ENCODE results near the gene YRDC. TPM values are rescaled to one million over a fixed set of nuclear protein-coding genes. Genes with fewer than 3 reads are reported as not detected.

Gene YRDC
- total and polyA plus RNA-seq, 4 donors, result 8.5 to 12.2 (median 10.7) TPM

DNA sequence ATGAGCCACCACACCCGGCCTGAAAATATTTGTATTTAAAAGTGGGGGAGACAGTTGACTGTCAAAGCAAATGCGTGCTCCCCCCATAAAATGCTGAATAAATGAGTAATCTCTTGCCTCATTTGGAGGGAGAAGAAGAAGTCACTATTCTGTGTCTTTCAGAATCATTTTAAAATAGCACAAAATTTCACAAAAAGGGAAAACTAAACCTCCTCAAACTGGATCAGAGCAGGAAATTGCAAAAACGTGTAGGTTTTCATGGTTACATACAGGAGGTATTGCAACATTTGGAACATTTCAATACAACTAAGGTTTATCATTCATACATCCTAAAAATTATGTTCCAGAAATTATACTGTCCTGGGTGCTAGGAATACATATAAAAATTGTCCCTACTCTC, 37.8 kb upstream of the YRDC start:
- H3K4me3 ChIP-seq (ENCODE audit: low read length in 2 of 2), result no peak overlapping the region
- intact Hi-C loops (cut with DNase I), result no loop called here
- H3K4me1 ChIP-seq (ENCODE audit: control insufficient read depth in 1 of 2, insufficient read depth in 2 of 2, low read length in 2 of 2), result peaks cover 0 to 2% of the 10 kb centered on the region in 2 donors
- no peaks in the 10 kb centered on the region for H3K36me3 ChIP-seq (ENCODE audit: control insufficient read depth in 1 of 2, insufficient read depth in 2 of 2, low read length in 1 of 2)
- H3K27me3 ChIP-seq (ENCODE audit: control insufficient read depth in 1 of 2, insufficient read depth in 2 of 2, low read length in 1 of 2), result no peaks in the 10 kb centered on the region
- WGBS, 2 donors, result 75 to 80% methylated on average over 3 of the region's 3 CpGs
- no peak overlapping the region for H3K27ac ChIP-seq (ENCODE audit: low read depth in 1 of 2, low read length in 2 of 2)
- no peak for ATAC-seq (ENCODE audit: low FRiP score)
- no peak for DNase-seq
- no peaks in the 10 kb centered on the region for H3K9me3 ChIP-seq (ENCODE audit: control insufficient read depth, low read length)

DNA sequence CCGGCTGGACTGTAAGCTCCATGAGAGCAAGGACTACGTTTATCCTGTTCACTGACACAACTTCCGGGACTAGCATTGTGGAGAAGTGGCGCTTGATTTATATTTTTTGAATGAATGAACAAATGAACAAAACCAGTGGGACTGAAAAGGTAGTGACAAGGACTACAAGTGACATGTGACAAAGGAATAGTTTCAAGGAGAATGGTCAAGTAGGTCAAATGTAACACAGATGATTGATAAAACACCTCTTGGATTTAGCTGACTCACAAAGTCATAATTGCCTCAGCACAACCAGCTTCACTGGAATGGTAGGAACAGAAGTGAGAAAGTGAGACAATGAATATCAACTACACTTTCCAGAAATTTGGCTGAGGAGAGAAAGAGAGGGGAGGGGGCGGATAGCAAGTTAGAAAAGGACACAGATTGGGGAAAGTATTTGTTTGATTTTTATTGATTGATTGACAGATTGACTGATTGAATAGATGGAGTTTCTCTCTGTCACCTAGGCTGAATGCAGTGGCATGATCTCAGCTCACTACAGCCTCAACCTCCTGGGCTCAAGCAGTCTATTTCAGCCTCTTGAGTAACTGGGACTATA, 37.1 kb upstream of the YRDC start:
- H3K4me3 ChIP-seq (ENCODE audit: low read length in 2 of 2), result no peak overlapping the region
- H3K36me3 ChIP-seq (ENCODE audit: control insufficient read depth in 1 of 2, insufficient read depth in 2 of 2, low read length in 1 of 2), result no peaks in the 10 kb centered on the region
- peaks cover 0 to under 1% of the 10 kb centered on the region in 2 donors for H3K4me1 ChIP-seq (ENCODE audit: control insufficient read depth in 1 of 2, insufficient read depth in 2 of 2, low read length in 2 of 2)
- WGBS, 2 donors, result 91 to 92% methylated on average over 5 of the region's 5 CpGs
- intact Hi-C loops (cut with DNase I), result no loop called here
- no peaks in the 10 kb centered on the region for H3K9me3 ChIP-seq (ENCODE audit: control insufficient read depth, low read length)
- no peaks in the 10 kb centered on the region for H3K27me3 ChIP-seq (ENCODE audit: control insufficient read depth in 1 of 2, insufficient read depth in 2 of 2, low read length in 1 of 2)
- ATAC-seq (ENCODE audit: low FRiP score) (no peak), DNase-seq (no peak)
- no peak overlapping the region for H3K27ac ChIP-seq (ENCODE audit: low read depth in 1 of 2, low read length in 2 of 2)

DNA sequence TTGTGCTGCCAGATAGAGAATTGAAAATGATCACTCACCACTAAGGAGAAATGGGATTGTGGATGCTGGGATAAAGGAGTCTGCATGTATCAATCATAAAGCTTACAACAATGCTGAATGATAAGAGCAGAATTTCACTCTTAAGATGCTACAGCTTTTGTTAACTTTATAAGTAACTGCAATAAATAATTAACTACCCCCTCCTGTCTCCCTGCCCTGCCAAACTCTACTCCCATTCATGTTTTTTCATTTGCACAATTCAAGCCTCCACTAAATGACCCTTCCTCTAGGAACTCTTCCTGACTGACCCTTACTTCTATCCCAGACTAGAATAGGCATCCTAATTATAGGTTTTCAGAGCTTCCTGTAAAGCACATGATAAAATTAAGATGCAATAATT, 36.5 kb upstream of the YRDC start:
- H3K4me1 ChIP-seq (ENCODE audit: control insufficient read depth in 1 of 2, insufficient read depth in 2 of 2, low read length in 2 of 2), result no peaks in the 10 kb centered on the region
- no peak overlapping the region for H3K27ac ChIP-seq (ENCODE audit: low read depth in 1 of 2, low read length in 2 of 2)
- no peaks in the 10 kb centered on the region for H3K27me3 ChIP-seq (ENCODE audit: control insufficient read depth in 1 of 2, insufficient read depth in 2 of 2, low read length in 1 of 2)
- ATAC-seq (ENCODE audit: low FRiP score) (no peak), DNase-seq (no peak)
- peaks cover 0 to 2% of the 10 kb centered on the region in 2 donors for H3K36me3 ChIP-seq (ENCODE audit: control insufficient read depth in 1 of 2, insufficient read depth in 2 of 2, low read length in 1 of 2)
- H3K9me3 ChIP-seq (ENCODE audit: control insufficient read depth, low read length), result no peaks in the 10 kb centered on the region
- H3K4me3 ChIP-seq (ENCODE audit: low read length in 2 of 2), result no peak overlapping the region
- intact Hi-C loops (cut with DNase I), result no loop called here

DNA sequence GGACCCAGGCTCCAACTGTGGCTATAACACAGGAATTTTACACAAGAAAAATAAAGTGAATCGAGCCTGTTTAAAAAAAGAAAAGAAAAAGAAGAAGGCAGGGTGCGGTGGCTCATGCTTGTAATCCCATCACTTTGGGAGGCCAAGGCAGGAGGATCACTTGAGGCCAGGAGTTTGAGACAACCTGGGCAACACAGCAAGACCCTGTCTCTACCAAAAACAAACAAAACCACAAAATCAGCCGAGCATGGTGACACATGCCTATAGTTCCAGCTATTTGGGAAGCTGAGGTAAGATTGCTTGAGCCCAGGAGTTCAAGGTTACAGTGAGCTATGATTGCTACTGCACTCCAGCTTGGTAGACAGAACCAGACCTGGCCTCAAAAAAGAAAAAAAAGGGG, 33.6 kb upstream of the YRDC start:
- no peaks in the 10 kb centered on the region for H3K4me1 ChIP-seq (ENCODE audit: control insufficient read depth in 1 of 2, insufficient read depth in 2 of 2, low read length in 2 of 2)
- DNase-seq (no peak), ATAC-seq (ENCODE audit: low FRiP score) (no peak)
- H3K36me3 ChIP-seq (ENCODE audit: control insufficient read depth in 1 of 2, insufficient read depth in 2 of 2, low read length in 1 of 2), result peaks cover 0 to 6% of the 10 kb centered on the region in 2 donors
- H3K27ac ChIP-seq (ENCODE audit: low read depth in 1 of 2, low read length in 2 of 2), result no peak overlapping the region
- 83 to 90% methylated on average over 3 of the region's 3 CpGs for WGBS, 2 donors
- H3K9me3 ChIP-seq (ENCODE audit: control insufficient read depth, low read length), result no peaks in the 10 kb centered on the region
- intact Hi-C loops (cut with DNase I), result no loop called here
- no peak overlapping the region for H3K4me3 ChIP-seq (ENCODE audit: low read length in 2 of 2)
- H3K27me3 ChIP-seq (ENCODE audit: control insufficient read depth in 1 of 2, insufficient read depth in 2 of 2, low read length in 1 of 2), result no peaks in the 10 kb centered on the region

DNA sequence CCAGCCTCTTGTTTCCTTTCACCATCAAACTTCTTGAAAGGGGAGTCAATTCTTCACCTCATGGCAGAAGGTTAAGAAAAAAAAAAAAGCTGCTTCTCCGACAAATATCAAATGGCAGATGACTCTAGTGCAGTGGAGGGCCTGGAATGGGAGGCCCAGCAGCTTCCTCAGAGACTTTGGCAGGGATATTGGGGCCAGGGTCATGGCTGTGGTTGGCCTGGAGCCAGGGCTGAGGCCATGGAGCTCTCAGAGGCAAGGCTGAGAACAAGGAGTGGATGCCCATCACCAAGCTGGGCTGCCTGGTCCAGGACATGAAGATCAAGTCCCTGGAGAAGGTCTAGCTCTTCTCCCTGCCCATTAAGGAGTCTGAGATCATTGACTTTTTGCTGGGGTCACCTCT, 32.7 kb upstream of the YRDC start:
- Histone ChIP-seq H3K36me3 (ENCODE audit: control insufficient read depth in 1 of 2, insufficient read depth in 2 of 2, low read length in 1 of 2) (peaks cover 0 to 6% of the 10 kb centered on the region in 2 donors), H3K4me1 (ENCODE audit: control insufficient read depth in 1 of 2, insufficient read depth in 2 of 2, low read length in 2 of 2) (no peaks in the 10 kb centered on the region), H3K4me3 (ENCODE audit: low read length in 2 of 2) (no peak overlapping the region), H3K9me3 (ENCODE audit: control insufficient read depth, low read length) (no peaks in the 10 kb centered on the region), H3K27me3 (ENCODE audit: control insufficient read depth in 1 of 2, insufficient read depth in 2 of 2, low read length in 1 of 2) (no peaks in the 10 kb centered on the region), H3K27ac (ENCODE audit: low read depth in 1 of 2, low read length in 2 of 2) (no peak overlapping the region)
- DNase-seq (no peak), ATAC-seq (ENCODE audit: low FRiP score) (no peak)
- 79 to 87% methylated on average over 1 of the region's 1 CpG for WGBS, 2 donors
- intact Hi-C loops (cut with DNase I), result no loop called here

DNA sequence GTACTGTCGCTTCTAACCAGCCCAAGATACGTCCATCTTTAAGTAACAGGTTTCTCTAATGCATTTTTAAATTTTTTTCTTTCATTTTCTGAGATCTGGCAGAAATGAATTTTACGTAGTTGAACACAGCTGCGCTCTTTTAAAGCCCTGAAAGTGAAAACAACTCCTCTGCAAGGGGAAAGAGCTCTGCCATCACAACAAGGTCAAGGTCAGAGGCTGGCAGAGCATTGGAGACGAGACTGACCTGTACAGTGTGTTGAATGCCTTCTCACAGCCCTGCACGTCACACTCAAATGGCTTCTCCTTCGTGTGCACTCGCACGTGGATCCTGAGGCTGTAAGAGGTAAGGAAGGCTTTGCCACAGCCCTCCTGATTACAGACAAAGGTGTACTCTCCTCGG, 31.7 kb upstream of the YRDC start:
- 91 to 92% methylated on average over 10 of the region's 10 CpGs for WGBS, 2 donors
- Histone ChIP-seq H3K27ac (ENCODE audit: low read depth in 1 of 2, low read length in 2 of 2) (no peak overlapping the region), H3K36me3 (ENCODE audit: control insufficient read depth in 1 of 2, insufficient read depth in 2 of 2, low read length in 1 of 2) (peaks cover 4 to 8% of the 10 kb centered on the region in 2 donors), H3K4me3 (ENCODE audit: low read length in 2 of 2) (no peak overlapping the region), H3K4me1 (ENCODE audit: control insufficient read depth in 1 of 2, insufficient read depth in 2 of 2, low read length in 2 of 2) (no peaks in the 10 kb centered on the region), H3K9me3 (ENCODE audit: control insufficient read depth, low read length) (no peaks in the 10 kb centered on the region), H3K27me3 (ENCODE audit: control insufficient read depth in 1 of 2, insufficient read depth in 2 of 2, low read length in 1 of 2) (no peaks in the 10 kb centered on the region)
- ATAC-seq (ENCODE audit: low FRiP score) (no peak), DNase-seq (no peak)
- intact Hi-C loops (cut with DNase I), result no loop called here

DNA sequence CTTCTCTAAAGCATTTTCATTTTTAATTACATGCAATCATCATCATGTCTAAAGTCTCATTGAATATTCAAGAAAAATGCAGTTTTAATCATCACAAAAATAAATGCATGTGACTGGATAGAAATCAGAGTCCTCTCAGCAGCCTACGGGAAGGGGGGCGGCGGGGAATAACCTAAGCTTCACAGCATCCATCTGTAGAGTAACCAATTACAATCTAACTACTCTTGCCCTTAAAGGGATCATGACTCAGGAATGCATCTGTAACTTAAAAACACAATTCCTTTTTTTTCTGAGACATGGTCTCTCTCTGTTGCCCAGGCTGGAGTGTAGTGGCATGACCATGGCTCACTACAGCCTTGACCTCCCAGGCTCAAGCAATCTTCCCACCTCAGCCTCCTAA, 28.8 kb upstream of the YRDC start:
- 65 to 85% methylated on average over 3 of the region's 3 CpGs for WGBS, 2 donors
- H3K9me3 ChIP-seq (ENCODE audit: control insufficient read depth, low read length), result no peaks in the 10 kb centered on the region
- H3K36me3 ChIP-seq (ENCODE audit: control insufficient read depth in 1 of 2, insufficient read depth in 2 of 2, low read length in 1 of 2), result peaks cover 12 to 13% of the 10 kb centered on the region in 2 donors
- no peaks in the 10 kb centered on the region for H3K4me1 ChIP-seq (ENCODE audit: control insufficient read depth in 1 of 2, insufficient read depth in 2 of 2, low read length in 2 of 2)
- DNase-seq (no peak), ATAC-seq (ENCODE audit: low FRiP score) (no peak)
- H3K4me3 ChIP-seq (ENCODE audit: low read length in 2 of 2), result no peak overlapping the region
- H3K27ac ChIP-seq (ENCODE audit: low read depth in 1 of 2, low read length in 2 of 2), result no peak overlapping the region
- no peaks in the 10 kb centered on the region for H3K27me3 ChIP-seq (ENCODE audit: control insufficient read depth in 1 of 2, insufficient read depth in 2 of 2, low read length in 1 of 2)
- intact Hi-C loops (cut with DNase I), result no loop called here

DNA sequence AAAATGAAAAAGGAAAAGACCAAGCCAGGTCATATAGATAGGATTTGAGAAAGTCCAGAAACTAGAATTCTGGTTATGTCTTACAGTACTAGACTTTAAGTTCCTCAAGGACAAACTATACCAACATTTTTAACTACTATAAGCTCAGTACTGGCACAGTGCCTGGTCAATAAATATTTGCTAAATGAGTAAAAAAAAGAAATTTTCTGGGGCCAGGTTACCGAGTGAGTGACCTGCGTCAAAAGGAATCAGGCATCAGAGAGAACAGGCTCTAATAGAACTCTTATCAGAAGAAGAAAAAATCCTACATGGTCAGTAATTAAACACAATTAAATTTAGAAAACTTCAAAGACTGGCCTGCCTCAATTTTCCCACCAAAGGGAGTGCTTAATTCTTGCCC, 23.8 kb upstream of the YRDC start:
- H3K4me1 ChIP-seq (ENCODE audit: control insufficient read depth in 1 of 2, insufficient read depth in 2 of 2, low read length in 2 of 2), result no peaks in the 10 kb centered on the region
- intact Hi-C loops (cut with DNase I), result no loop called here
- no peaks in the 10 kb centered on the region for H3K27me3 ChIP-seq (ENCODE audit: control insufficient read depth in 1 of 2, insufficient read depth in 2 of 2, low read length in 1 of 2)
- DNase-seq (no peak), ATAC-seq (ENCODE audit: low FRiP score) (no peak)
- H3K4me3 ChIP-seq (ENCODE audit: low read length in 2 of 2), result no peak overlapping the region
- H3K9me3 ChIP-seq (ENCODE audit: control insufficient read depth, low read length), result no peaks in the 10 kb centered on the region
- no peak overlapping the region for H3K27ac ChIP-seq (ENCODE audit: low read depth in 1 of 2, low read length in 2 of 2)
- H3K36me3 ChIP-seq (ENCODE audit: control insufficient read depth in 1 of 2, insufficient read depth in 2 of 2, low read length in 1 of 2), result peaks cover 8 to 13% of the 10 kb centered on the region in 2 donors
- 74 to 80% methylated on average over 2 of the region's 2 CpGs for WGBS, 2 donors

DNA sequence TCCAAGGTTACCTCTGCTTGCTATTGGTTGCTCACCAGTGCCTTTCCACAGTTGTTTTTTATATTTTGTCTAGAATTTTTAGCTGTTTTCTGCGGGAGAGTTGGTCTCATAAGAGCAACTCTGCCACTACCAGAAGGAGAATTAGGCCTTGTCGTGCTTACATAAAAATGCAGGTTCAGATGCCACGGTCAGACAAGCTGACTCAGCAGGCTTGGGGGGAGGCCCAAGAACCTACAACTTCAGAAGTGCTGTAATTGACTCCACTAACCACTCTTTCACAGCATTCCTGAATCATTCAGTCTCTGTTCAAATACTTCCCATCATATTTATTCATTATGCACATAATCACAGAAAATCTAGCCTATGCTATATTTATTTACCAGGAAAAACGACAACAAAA, 23.1 kb upstream of the YRDC start:
- WGBS, 2 donors, result 85 to 93% methylated on average over 4 of the region's 4 CpGs
- H3K27me3 ChIP-seq (ENCODE audit: control insufficient read depth in 1 of 2, insufficient read depth in 2 of 2, low read length in 1 of 2), result no peaks in the 10 kb centered on the region
- no peak for DNase-seq
- peaks cover 8 to 13% of the 10 kb centered on the region in 2 donors for H3K36me3 ChIP-seq (ENCODE audit: control insufficient read depth in 1 of 2, insufficient read depth in 2 of 2, low read length in 1 of 2)
- no peak overlapping the region for H3K27ac ChIP-seq (ENCODE audit: low read depth in 1 of 2, low read length in 2 of 2)
- H3K4me3 ChIP-seq (ENCODE audit: low read length in 2 of 2), result no peak overlapping the region
- no peaks in the 10 kb centered on the region for H3K9me3 ChIP-seq (ENCODE audit: control insufficient read depth, low read length)
- no peaks in the 10 kb centered on the region for H3K4me1 ChIP-seq (ENCODE audit: control insufficient read depth in 1 of 2, insufficient read depth in 2 of 2, low read length in 2 of 2)
- no peak for ATAC-seq (ENCODE audit: low FRiP score)
- intact Hi-C loops (cut with DNase I), result no loop called here

All from aorta (tissue), 5 donors.